Neural crest cell (in vitro differentiated cells): ENCODE results near the gene BIN2. TPM values are rescaled to one million over a fixed set of nuclear protein-coding genes. Genes with fewer than 3 reads are reported as not detected.
"Not testable (repeated sequence)": the region's sequence is repeated elsewhere in the genome, so short reads cannot be mapped to it uniquely, and the experiment has no call there.

Source experiments
- DNase-seq: peaks from one replicate; pipeline ENCODE4 v3.0.0; 2021; ENCODE audit warnings: low read depth, mixed read lengths, low spot score
- H3K27ac Mint-ChIP-seq: one replicate; pipeline ENCODE4 v1.8.0; 2021; ENCODE audit warnings: mild to moderate bottlenecking, mixed read lengths; ENCODE audit not compliant: unreplicated experiment
- H3K27me3 Mint-ChIP-seq: 2 replicates; pipeline ENCODE4 v1.8.0; 2021; ENCODE audit warnings: low read depth, mild to moderate bottlenecking, mixed read lengths
- H3K36me3 Mint-ChIP-seq: 2 replicates; pipeline ENCODE4 v1.8.0; 2021; ENCODE audit warnings: low read depth, mild to moderate bottlenecking, mixed read lengths
- H3K4me1 Mint-ChIP-seq: 2 replicates; pipeline ENCODE4 v1.8.0; 2021; ENCODE audit warnings: mixed read lengths
- H3K4me3 Mint-ChIP-seq: one replicate; pipeline ENCODE4 v1.8.0; 2021; ENCODE audit warnings: mild to moderate bottlenecking, mixed read lengths
- H3K9me3 Mint-ChIP-seq: 2 replicates; pipeline ENCODE4 v1.8.0; 2021; ENCODE audit warnings: mixed read lengths
- total RNA-seq: library from RNA; stranded (reverse); gene quantifications from 2 replicates; pipeline ENCODE4 v1.2.1, GENCODE V29; 2021
- TF ChIP-seq, protein P1 (sequence below): fragments of 200-600 bp; sonication (generic); conservative IDR thresholded peaks from 2 replicates; pipeline ENCODE4 v1.5.0; 2021; ENCODE audit warnings: antibody characterized with exemption, mild to moderate bottlenecking

The BIN2 gene
- total RNA-seq, 1 donor from 2014 or later, result not detected

DNA sequence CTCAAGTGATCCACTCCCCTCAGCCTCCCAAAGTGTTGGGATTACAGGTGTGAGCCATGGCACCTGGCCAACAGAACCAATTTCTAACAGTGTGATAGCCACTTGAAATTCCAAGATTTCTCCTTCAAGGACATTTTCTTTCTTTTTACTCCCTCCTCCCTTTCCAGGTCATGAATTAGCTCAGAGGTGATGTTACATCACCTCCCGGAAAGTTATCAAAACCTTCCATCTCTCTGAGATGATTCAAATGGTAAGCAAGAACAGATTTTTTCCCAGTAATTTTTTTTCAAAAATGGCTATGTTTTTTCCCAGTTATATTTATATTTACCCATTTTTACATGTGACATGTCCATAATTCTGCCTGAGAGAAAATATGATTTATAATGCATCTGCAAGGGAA lies 38.1 kb downstream of the BIN2 start:
- Mint-ChIP-seq H3K9me3 (no peaks in the 10 kb centered on the region), H3K27me3 (peaks cover 3% of the 10 kb centered on the region)

DNA sequence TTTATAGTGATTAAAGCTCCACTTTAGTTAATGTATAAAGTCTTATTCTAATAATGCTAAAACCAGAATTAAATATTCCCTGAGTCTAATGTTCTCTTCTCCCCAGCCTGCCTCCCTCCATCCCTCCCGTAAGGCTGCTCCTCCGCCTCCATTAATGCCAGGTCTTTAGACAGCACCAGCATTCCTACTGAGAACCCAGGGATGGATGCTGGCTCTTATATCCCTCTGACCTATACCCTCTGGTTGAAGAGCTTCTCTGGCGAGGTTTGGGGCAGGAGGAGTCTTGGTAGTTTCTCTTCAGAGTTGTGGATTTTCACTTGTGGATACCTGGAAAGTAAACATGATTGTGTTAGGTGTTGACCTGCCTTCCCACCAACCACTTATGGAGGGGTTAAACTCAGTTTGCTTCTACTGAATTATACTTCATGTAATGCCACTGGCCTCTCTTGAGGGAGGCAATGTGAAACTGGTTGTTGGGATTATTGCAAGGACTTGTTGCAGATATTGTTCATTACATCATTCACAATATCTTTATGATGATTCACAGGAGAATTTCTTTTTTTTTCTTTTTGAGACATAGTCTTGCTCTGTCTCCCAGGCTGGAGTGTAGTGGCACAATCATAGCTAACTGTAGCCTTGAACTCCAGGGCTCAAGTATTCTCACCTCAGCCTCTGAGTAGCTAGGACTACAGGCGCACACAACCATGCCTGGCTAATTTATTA lies 42.6 kb downstream of the BIN2 start:
- Mint-ChIP-seq H3K36me3 (no peaks in the 10 kb centered on the region), H3K9me3 (no peaks in the 10 kb centered on the region), H3K4me1 (no peaks in the 10 kb centered on the region), H3K27ac (no peak overlapping the region), H3K27me3 (peaks cover 3% of the 10 kb centered on the region), H3K4me3 (no peak overlapping the region)
- TF ChIP-seq, protein P1, sequence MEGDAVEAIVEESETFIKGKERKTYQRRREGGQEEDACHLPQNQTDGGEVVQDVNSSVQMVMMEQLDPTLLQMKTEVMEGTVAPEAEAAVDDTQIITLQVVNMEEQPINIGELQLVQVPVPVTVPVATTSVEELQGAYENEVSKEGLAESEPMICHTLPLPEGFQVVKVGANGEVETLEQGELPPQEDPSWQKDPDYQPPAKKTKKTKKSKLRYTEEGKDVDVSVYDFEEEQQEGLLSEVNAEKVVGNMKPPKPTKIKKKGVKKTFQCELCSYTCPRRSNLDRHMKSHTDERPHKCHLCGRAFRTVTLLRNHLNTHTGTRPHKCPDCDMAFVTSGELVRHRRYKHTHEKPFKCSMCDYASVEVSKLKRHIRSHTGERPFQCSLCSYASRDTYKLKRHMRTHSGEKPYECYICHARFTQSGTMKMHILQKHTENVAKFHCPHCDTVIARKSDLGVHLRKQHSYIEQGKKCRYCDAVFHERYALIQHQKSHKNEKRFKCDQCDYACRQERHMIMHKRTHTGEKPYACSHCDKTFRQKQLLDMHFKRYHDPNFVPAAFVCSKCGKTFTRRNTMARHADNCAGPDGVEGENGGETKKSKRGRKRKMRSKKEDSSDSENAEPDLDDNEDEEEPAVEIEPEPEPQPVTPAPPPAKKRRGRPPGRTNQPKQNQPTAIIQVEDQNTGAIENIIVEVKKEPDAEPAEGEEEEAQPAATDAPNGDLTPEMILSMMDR, result no peak
- no peak for DNase-seq

More for the DNA sequence above, 38.1 kb downstream of the BIN2 start:
- TF ChIP-seq, protein P1, result no peak
- DNase-seq, result no peak
- Mint-ChIP-seq H3K4me1 (no peaks in the 10 kb centered on the region), H3K36me3 (no peaks in the 10 kb centered on the region), H3K27ac (no peak overlapping the region), H3K4me3 (no peak overlapping the region)

DNA sequence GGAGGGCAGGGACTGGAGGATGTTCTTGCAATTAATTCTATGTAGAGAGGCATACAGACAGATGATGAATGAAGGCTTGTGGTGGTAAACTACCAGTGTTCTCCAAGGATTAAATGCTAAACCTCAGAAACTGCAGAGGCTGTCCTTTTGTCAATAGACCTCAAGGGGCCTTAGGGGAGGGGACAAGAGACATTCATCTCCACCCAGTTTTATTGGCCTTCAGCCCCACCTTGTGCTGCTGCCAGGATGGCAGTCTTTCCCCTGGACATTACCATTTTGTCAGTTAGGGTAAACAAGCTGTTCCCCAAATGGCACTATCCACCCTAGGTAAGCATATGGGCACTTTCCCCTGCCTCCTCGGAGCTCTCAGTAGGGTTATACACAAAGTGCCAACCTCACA lies 48.9 kb downstream of the BIN2 start:
- Mint-ChIP-seq H3K27me3 (peaks cover 23% of the 10 kb centered on the region), H3K36me3 (no peaks in the 10 kb centered on the region), H3K4me3 (peak overlapping the region; percentile 31), H3K9me3 (no peaks in the 10 kb centered on the region), H3K27ac (no peak overlapping the region), H3K4me1 (peaks cover 10% of the 10 kb centered on the region)
- no peak for DNase-seq
- TF ChIP-seq, protein P1, result no peak

DNA sequence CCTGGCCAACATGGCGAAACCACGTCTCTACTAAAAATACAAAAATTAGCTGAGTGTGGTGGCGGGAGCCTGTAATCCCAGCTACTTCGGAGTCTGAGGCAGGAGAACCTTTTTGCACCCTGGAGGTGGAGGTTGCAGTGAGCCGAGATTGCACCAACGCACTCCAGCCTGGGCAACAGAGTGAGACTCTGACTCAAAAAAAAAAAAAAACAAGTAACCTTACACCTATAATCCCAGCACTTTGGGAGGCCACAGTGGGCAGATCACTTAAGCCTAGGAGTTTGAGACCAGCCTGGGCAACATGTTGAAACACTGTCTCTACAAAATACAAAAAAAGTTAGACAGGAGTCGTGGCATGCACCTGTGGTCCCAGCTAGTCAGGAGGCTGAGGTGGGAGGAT lies 51.2 kb downstream of the BIN2 start:
- not testable (repeated sequence) for H3K4me3 Mint-ChIP-seq
- H3K27me3 Mint-ChIP-seq, result peaks cover 38% of the 10 kb centered on the region

DNA sequence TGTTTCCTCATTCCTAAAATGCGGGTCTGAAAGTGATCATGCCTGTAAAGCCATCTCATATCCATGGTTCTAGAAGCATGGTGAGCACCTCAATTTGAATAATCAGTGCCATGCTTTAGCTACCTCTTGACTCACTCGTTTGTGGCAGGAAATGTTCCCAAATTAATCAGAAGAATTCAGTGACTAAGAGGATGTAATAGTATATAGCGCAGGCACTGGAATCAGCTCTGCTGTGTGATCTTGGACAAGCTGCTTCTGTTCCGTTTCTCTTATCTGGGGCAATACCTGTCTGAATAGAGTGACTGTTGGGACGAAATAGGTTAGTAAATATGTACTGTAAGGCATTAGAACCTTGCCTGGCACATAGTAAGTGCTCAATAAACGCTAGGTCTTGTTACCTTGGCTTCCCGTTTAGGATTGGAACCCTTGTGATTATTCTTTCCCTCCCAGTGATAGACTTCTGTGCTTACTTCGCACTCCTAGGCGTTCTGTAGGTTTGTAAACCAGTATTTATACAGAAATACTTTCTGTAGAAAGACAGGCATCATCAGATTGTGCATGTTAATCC lies 52.9 kb downstream of the BIN2 start:
- Mint-ChIP-seq H3K4me3 (peak overlapping the region; percentile 91), H3K9me3 (no peaks in the 10 kb centered on the region), H3K27me3 (peaks cover 40% of the 10 kb centered on the region), H3K4me1 (peaks cover 10% of the 10 kb centered on the region), H3K27ac (no peak overlapping the region), H3K36me3 (no peaks in the 10 kb centered on the region)
- TF ChIP-seq, protein P1, result no peak
- no peak for DNase-seq

More for the DNA sequence above, 51.2 kb downstream of the BIN2 start:
- H3K36me3 Mint-ChIP-seq, DNase-seq, H3K9me3 Mint-ChIP-seq, H3K27ac Mint-ChIP-seq, H3K4me1 Mint-ChIP-seq: not testable (repeated sequence)
